ENCODE measurements around the gene SELENON.

The SELENON gene

GRCh38 chr1:25804244-25804963, 4.4 kb downstream of the SELENON start:
- TF ChIP-seq, protein P1, sequence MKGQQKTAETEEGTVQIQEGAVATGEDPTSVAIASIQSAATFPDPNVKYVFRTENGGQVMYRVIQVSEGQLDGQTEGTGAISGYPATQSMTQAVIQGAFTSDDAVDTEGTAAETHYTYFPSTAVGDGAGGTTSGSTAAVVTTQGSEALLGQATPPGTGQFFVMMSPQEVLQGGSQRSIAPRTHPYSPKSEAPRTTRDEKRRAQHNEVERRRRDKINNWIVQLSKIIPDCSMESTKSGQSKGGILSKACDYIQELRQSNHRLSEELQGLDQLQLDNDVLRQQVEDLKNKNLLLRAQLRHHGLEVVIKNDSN (IDR thresholded peaks at IDR 0.05): no peak
- TF ChIP-seq RAD21 (IDR thresholded peaks at IDR 0.05; ENCODE audit: low read depth) (no peak), TEAD4 (IDR thresholded peaks at IDR 0.05) (no peak), TCF12 (IDR thresholded peaks at IDR 0.05; ENCODE audit: low read depth) (no peak), EGR1 (IDR thresholded peaks at IDR 0.05) (no peak), TAF1 (IDR thresholded peaks at IDR 0.05; ENCODE audit: low read depth) (no peak), NFIC (IDR thresholded peaks at IDR 0.05) (no peak), FOXM1 (IDR thresholded peaks at IDR 0.05; ENCODE audit: borderline replicate concordance, low read depth) (no peak), MAX (IDR thresholded peaks at IDR 0.05) (no peak), CEBPB (IDR thresholded peaks at IDR 0.05) (no peak), CREB1 (IDR thresholded peaks at IDR 0.05; ENCODE audit: low read depth) (no peak), ZBTB7A (IDR thresholded peaks at IDR 0.05; ENCODE audit: low read depth) (no peak), EP300 (IDR thresholded peaks at IDR 0.05; ENCODE audit: borderline replicate concordance) (no peak), YY1 (IDR thresholded peaks at IDR 0.05; ENCODE audit: low read depth) (no peak)
- TF ChIP-seq, protein P2, sequence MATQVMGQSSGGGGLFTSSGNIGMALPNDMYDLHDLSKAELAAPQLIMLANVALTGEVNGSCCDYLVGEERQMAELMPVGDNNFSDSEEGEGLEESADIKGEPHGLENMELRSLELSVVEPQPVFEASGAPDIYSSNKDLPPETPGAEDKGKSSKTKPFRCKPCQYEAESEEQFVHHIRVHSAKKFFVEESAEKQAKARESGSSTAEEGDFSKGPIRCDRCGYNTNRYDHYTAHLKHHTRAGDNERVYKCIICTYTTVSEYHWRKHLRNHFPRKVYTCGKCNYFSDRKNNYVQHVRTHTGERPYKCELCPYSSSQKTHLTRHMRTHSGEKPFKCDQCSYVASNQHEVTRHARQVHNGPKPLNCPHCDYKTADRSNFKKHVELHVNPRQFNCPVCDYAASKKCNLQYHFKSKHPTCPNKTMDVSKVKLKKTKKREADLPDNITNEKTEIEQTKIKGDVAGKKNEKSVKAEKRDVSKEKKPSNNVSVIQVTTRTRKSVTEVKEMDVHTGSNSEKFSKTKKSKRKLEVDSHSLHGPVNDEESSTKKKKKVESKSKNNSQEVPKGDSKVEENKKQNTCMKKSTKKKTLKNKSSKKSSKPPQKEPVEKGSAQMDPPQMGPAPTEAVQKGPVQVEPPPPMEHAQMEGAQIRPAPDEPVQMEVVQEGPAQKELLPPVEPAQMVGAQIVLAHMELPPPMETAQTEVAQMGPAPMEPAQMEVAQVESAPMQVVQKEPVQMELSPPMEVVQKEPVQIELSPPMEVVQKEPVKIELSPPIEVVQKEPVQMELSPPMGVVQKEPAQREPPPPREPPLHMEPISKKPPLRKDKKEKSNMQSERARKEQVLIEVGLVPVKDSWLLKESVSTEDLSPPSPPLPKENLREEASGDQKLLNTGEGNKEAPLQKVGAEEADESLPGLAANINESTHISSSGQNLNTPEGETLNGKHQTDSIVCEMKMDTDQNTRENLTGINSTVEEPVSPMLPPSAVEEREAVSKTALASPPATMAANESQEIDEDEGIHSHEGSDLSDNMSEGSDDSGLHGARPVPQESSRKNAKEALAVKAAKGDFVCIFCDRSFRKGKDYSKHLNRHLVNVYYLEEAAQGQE (IDR thresholded peaks at IDR 0.05; ENCODE audit: low read depth): no peak

GRCh38 chr1:25804964-25805862, 5.2 kb downstream of the SELENON start:
- TF ChIP-seq TAF1 (IDR thresholded peaks at IDR 0.05; ENCODE audit: low read depth): no peak
- TF ChIP-seq FOXM1 (IDR thresholded peaks at IDR 0.05; ENCODE audit: borderline replicate concordance, low read depth): no peak
- no peak for TF ChIP-seq TEAD4 (IDR thresholded peaks at IDR 0.05)
- TF ChIP-seq, protein P1 (IDR thresholded peaks at IDR 0.05): no peak
- no peak for TF ChIP-seq CEBPB (IDR thresholded peaks at IDR 0.05)
- TF ChIP-seq EP300 (IDR thresholded peaks at IDR 0.05; ENCODE audit: borderline replicate concordance): no peak
- no peak for TF ChIP-seq MAX (IDR thresholded peaks at IDR 0.05)
- no peak for TF ChIP-seq TCF12 (IDR thresholded peaks at IDR 0.05; ENCODE audit: low read depth)
- TF ChIP-seq, protein P2 (IDR thresholded peaks at IDR 0.05; ENCODE audit: low read depth): no peak
- TF ChIP-seq YY1 (IDR thresholded peaks at IDR 0.05; ENCODE audit: low read depth): no peak
- TF ChIP-seq CREB1 (IDR thresholded peaks at IDR 0.05; ENCODE audit: low read depth): no peak
- no peak for TF ChIP-seq EGR1 (IDR thresholded peaks at IDR 0.05)
- no peak for TF ChIP-seq ZBTB7A (IDR thresholded peaks at IDR 0.05; ENCODE audit: low read depth)
- TF ChIP-seq RAD21 (IDR thresholded peaks at IDR 0.05; ENCODE audit: low read depth): no peak

DNA sequence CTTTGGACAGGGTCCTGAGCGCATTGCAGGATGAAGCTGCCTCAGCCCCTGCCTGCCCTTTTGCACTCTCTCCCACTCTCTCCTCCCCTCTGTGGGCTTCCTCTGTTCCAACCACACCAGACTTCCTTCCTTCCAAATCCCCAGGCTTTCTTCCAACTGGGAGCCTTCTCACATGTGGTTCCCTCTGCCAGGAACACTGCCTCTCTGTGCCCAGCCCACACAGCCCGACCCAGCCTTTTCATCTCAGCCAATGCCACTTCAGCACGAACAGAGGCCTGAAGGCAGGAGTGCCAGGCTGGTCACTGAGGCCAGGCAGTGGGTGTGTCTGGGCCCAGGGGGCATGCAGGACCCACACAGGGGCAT, 5.9 kb downstream of the SELENON start:
- no peak for TF ChIP-seq TCF12 (IDR thresholded peaks at IDR 0.05; ENCODE audit: low read depth)
- TF ChIP-seq MAX (IDR thresholded peaks at IDR 0.05): no peak
- TF ChIP-seq TEAD4 (IDR thresholded peaks at IDR 0.05): no peak
- TF ChIP-seq TAF1 (IDR thresholded peaks at IDR 0.05; ENCODE audit: low read depth): no peak
- TF ChIP-seq NFIC (IDR thresholded peaks at IDR 0.05): no peak
- TF ChIP-seq CREB1 (IDR thresholded peaks at IDR 0.05; ENCODE audit: low read depth): no peak
- TF ChIP-seq EP300 (IDR thresholded peaks at IDR 0.05; ENCODE audit: borderline replicate concordance): no peak
- no peak for TF ChIP-seq YY1 (IDR thresholded peaks at IDR 0.05; ENCODE audit: low read depth)

DNA sequence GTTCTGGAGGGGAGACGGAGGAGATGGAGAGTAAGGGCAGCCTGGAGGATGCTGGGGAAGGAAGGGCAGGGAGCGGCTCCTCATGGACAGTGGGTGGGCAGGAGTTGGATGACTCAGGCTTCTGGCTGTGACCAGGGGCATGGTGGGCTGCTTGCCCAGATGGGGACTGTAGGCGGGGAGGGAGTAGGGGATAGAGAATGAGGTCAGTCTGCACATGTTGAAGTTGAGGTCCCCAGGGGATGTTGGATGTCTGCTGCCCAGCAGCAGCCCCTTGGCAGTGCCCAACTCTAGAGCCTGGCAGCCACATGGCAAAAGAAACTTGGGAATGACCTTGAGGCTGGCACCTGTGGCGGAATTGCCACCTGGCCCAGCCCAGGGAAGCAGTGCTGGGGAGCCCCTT, 6.4 kb downstream of the SELENON start:
- TF ChIP-seq RAD21 (IDR thresholded peaks at IDR 0.05; ENCODE audit: low read depth) (no peak), TEAD4 (IDR thresholded peaks at IDR 0.05) (no peak), CREB1 (IDR thresholded peaks at IDR 0.05; ENCODE audit: low read depth) (no peak), FOXM1 (IDR thresholded peaks at IDR 0.05; ENCODE audit: borderline replicate concordance, low read depth) (no peak), ZBTB7A (IDR thresholded peaks at IDR 0.05; ENCODE audit: low read depth) (no peak), CEBPB (IDR thresholded peaks at IDR 0.05) (no peak), TAF1 (IDR thresholded peaks at IDR 0.05; ENCODE audit: low read depth) (no peak), EP300 (IDR thresholded peaks at IDR 0.05; ENCODE audit: borderline replicate concordance) (no peak), NFIC (IDR thresholded peaks at IDR 0.05) (no peak), EGR1 (IDR thresholded peaks at IDR 0.05) (no peak), YY1 (IDR thresholded peaks at IDR 0.05; ENCODE audit: low read depth) (no peak), TCF12 (IDR thresholded peaks at IDR 0.05; ENCODE audit: low read depth) (no peak), MAX (IDR thresholded peaks at IDR 0.05) (no peak)
- TF ChIP-seq, protein P2 (IDR thresholded peaks at IDR 0.05; ENCODE audit: low read depth): no peak
- TF ChIP-seq, protein P1 (IDR thresholded peaks at IDR 0.05): no peak
